Rectal smooth muscle tissue (tissue), 1 donor: ENCODE measurements around the gene FSTL5.
A peak's percentile ranks its signal among the peaks of the same experiment; 100 is the strongest.
"Not testable (repeated sequence)": the region's sequence is repeated elsewhere in the genome, so short reads cannot be mapped to it uniquely, and the experiment has no call there.

ENCODE experiments used
- H3K27ac ChIP-seq: one replicate; pipeline ENCODE4 v1.7.0; 2013; ENCODE audit warnings: low read depth, low read length, inconsistent platforms
- H3K27me3 ChIP-seq: one replicate; pipeline ENCODE4 v1.7.0; 2013; ENCODE audit warnings: low read length; ENCODE audit not compliant: control insufficient read depth, insufficient read depth
- H3K36me3 ChIP-seq: one replicate; pipeline ENCODE4 v1.7.0; 2013; ENCODE audit warnings: low read length; ENCODE audit not compliant: control insufficient read depth, insufficient read depth
- H3K4me1 ChIP-seq: one replicate; pipeline ENCODE4 v1.7.0; 2013; ENCODE audit warnings: low read length; ENCODE audit not compliant: control insufficient read depth, insufficient read depth
- H3K4me3 ChIP-seq: one replicate; pipeline ENCODE4 v1.7.0; 2013; ENCODE audit warnings: low read length
- H3K9ac ChIP-seq: one replicate; pipeline ENCODE4 v1.7.0; 2013; ENCODE audit warnings: low read length

FSTL5 gene

GRCh38 chr4:162163892-162164759 lies at the start of gene FSTL5:
Gene FSTL5, minus strand, starts transcription at chr4:162164000. Its CDS starts 52,604 bp downstream, at chr4:162111396.
- Histone ChIP-seq H3K27ac (no peak within 1 kb of the TSS), H3K36me3 (no peaks in the 10 kb centered on the region), H3K9ac (no peak within 1 kb of the TSS), H3K27me3 (no peaks in the 10 kb centered on the region), H3K4me1 (no peaks in the 10 kb centered on the region), H3K4me3 (peak within 1 kb of the TSS; percentile 70)

- no peaks in the 10 kb centered on the region for H3K4me1 ChIP-seq
- no peak overlapping the region for H3K27ac ChIP-seq
These were observed 45.9 kb upstream of the FSTL5 start for GRCh38 chr4:162209706-162210105.

GRCh38 chr4:162203478-162203877 lies 39.7 kb upstream of the FSTL5 start:
- not testable (repeated sequence) for H3K27ac ChIP-seq, H3K4me1 ChIP-seq, H3K9ac ChIP-seq, H3K36me3 ChIP-seq, H3K27me3 ChIP-seq, H3K4me3 ChIP-seq

More at GRCh38 chr4:162209706-162210105, 45.9 kb upstream of the FSTL5 start:
- Histone ChIP-seq H3K4me3 (no peak overlapping the region), H3K9ac (no peak overlapping the region), H3K36me3 (no peaks in the 10 kb centered on the region), H3K27me3 (no peaks in the 10 kb centered on the region)

GRCh38 chr4:162201673-162202072 lies 37.9 kb upstream of the FSTL5 start:
- no peaks in the 10 kb centered on the region for H3K4me1 ChIP-seq
- H3K36me3 ChIP-seq, result no peaks in the 10 kb centered on the region
- no peak overlapping the region for H3K27ac ChIP-seq
- H3K9ac ChIP-seq, result no peak overlapping the region
- H3K27me3 ChIP-seq, result no peaks in the 10 kb centered on the region
- H3K4me3 ChIP-seq, result no peak overlapping the region

- H3K9ac ChIP-seq, result no peak overlapping the region
- no peak overlapping the region for H3K27ac ChIP-seq
- no peak overlapping the region for H3K4me3 ChIP-seq
- no peaks in the 10 kb centered on the region for H3K27me3 ChIP-seq
- no peaks in the 10 kb centered on the region for H3K36me3 ChIP-seq
- no peaks in the 10 kb centered on the region for H3K4me1 ChIP-seq
These were observed 6.7 kb upstream of the FSTL5 start for GRCh38 chr4:162170509-162170908.

GRCh38 chr4:162164906-162165510 lies 1.2 kb upstream of the FSTL5 start:
- no peaks in the 10 kb centered on the region for H3K27me3 ChIP-seq
- H3K36me3 ChIP-seq, result no peaks in the 10 kb centered on the region
- H3K27ac ChIP-seq, result no peak overlapping the region
- no peak overlapping the region for H3K9ac ChIP-seq
- H3K4me1 ChIP-seq, result no peaks in the 10 kb centered on the region
- H3K4me3 ChIP-seq, result no peak overlapping the region

GRCh38 chr4:162162672-162163071 lies 1.1 kb downstream of the FSTL5 start:
- no peaks in the 10 kb centered on the region for H3K4me1 ChIP-seq
- no peaks in the 10 kb centered on the region for H3K36me3 ChIP-seq
- H3K27me3 ChIP-seq, result no peaks in the 10 kb centered on the region
- H3K4me3 ChIP-seq, result no peak overlapping the region
- H3K9ac ChIP-seq, result no peak overlapping the region
- no peak overlapping the region for H3K27ac ChIP-seq

GRCh38 chr4:162157241-162157640 lies 6.6 kb downstream of the FSTL5 start:
- Histone ChIP-seq H3K9ac (no peak overlapping the region), H3K36me3 (no peaks in the 10 kb centered on the region), H3K27me3 (no peaks in the 10 kb centered on the region), H3K27ac (no peak overlapping the region), H3K4me1 (no peaks in the 10 kb centered on the region), H3K4me3 (no peak overlapping the region)

- Histone ChIP-seq H3K36me3 (no peaks in the 10 kb centered on the region), H3K4me3 (no peak overlapping the region), H3K27me3 (no peaks in the 10 kb centered on the region), H3K4me1 (no peaks in the 10 kb centered on the region), H3K27ac (no peak overlapping the region), H3K9ac (no peak overlapping the region)
These were observed 8.8 kb downstream of the FSTL5 start for GRCh38 chr4:162154862-162155540.

GRCh38 chr4:162151850-162152249 lies 11.9 kb downstream of the FSTL5 start:
- Histone ChIP-seq H3K36me3 (no peaks in the 10 kb centered on the region), H3K27ac (no peak overlapping the region)

GRCh38 chr4:162151386-162151785 lies 12.4 kb downstream of the FSTL5 start:
- Histone ChIP-seq H3K4me3 (no peak overlapping the region), H3K9ac (no peak overlapping the region)

More at GRCh38 chr4:162151850-162152249, 11.9 kb downstream of the FSTL5 start:
- Histone ChIP-seq H3K4me1 (no peaks in the 10 kb centered on the region), H3K27me3 (no peaks in the 10 kb centered on the region), H3K9ac (no peak overlapping the region), H3K4me3 (no peak overlapping the region)

GRCh38 chr4:162149644-162150043 lies 14.2 kb downstream of the FSTL5 start:
- H3K27ac ChIP-seq, result no peak overlapping the region
- no peaks in the 10 kb centered on the region for H3K4me1 ChIP-seq
- H3K36me3 ChIP-seq, result no peaks in the 10 kb centered on the region
- no peaks in the 10 kb centered on the region for H3K27me3 ChIP-seq
- no peak overlapping the region for H3K4me3 ChIP-seq
- H3K9ac ChIP-seq, result no peak overlapping the region

More at GRCh38 chr4:162151386-162151785, 12.4 kb downstream of the FSTL5 start:
- H3K36me3 ChIP-seq, result no peaks in the 10 kb centered on the region
- H3K27me3 ChIP-seq, result no peaks in the 10 kb centered on the region
- H3K27ac ChIP-seq, result no peak overlapping the region
- no peaks in the 10 kb centered on the region for H3K4me1 ChIP-seq
